Tibial nerve (tissue), 4 donors: ENCODE results near the gene CA5A. TPM values are rescaled to one million over a fixed set of nuclear protein-coding genes. Genes with fewer than 3 reads are reported as not detected.

Experiments
- DNase-seq, 2 donors: peaks; one replicate each; pipeline ENCODE4 v3.0.0-alpha.2; 2019; ENCODE audit warnings: low spot score in 2 of 2
- H3K27ac ChIP-seq, 4 donors: fragments of 200-600 bp; sonication (generic) in 3 of 4; one replicate each; pipeline ENCODE4 v1.5.1; 2017 to 2019; ENCODE audit warnings: mild to moderate bottlenecking in 1 of 4
- H3K27me3 ChIP-seq, 2 donors: fragments of 200-600 bp; sonication (generic) in 1 of 2; one replicate each; pipeline versions ENCODE4 v1.5.1 to v1.6.0; 2017 to 2019
- H3K36me3 ChIP-seq, 3 donors: fragments of 200-600 bp; sonication (generic); one replicate each; pipeline ENCODE4 v1.5.1; 2018 to 2019
- H3K4me1 ChIP-seq, 4 donors: fragments of 200-600 bp; sonication (generic) in 3 of 4; one replicate each; pipeline ENCODE4 v1.5.1; 2017 to 2019
- H3K4me3 ChIP-seq, 4 donors: fragments of 200-600 bp; sonication (generic) in 3 of 4; one replicate each; pipeline ENCODE4 v1.5.1; 2017 to 2019; ENCODE audit warnings: mild to moderate bottlenecking in 1 of 4, moderate library complexity in 1 of 4
- H3K9me3 ChIP-seq, 4 donors: fragments of 200-600 bp; sonication (generic) in 3 of 4; one replicate each; pipeline ENCODE4 v1.5.1; 2017 to 2019
- EP300 ChIP-seq, 2 donors: sonication (generic); formaldehyde crosslinking; IDR thresholded peaks; one replicate each; pipeline ENCODE4 v1.6.1; 2017; ENCODE audit warnings: antibody characterized with exemption in 2 of 2, mild to moderate bottlenecking in 1 of 2
- POLR2A ChIP-seq, 2 donors: fragments of 450-650 bp; IDR thresholded peaks; one replicate each; pipeline ENCODE4 v1.6.1; 2017; ENCODE audit warnings: antibody characterized with exemption in 2 of 2, mild to moderate bottlenecking in 2 of 2, moderate library complexity in 2 of 2
- WGBS, 2 donors: methylation state at CpG; one replicate each; pipeline ENCODE4 v1.1.5; 2018; 5-methylcytosine and 5-hydroxymethylcytosine counted together
- total RNA-seq, 4 donors: library from RNA; depleted of rRNA; stranded (reverse); fragments of >200 nt; gene quantifications; one replicate each; pipeline ENCODE4 v1.1.0, GENCODE V29; 2016
- TF ChIP-seq, protein P1 (sequence below), 5 experiments: fragments of 200-600 bp in 3 of 5; fragments of 450-650 bp in 2 of 5; sonication (generic) in 3 of 5; IDR thresholded peaks; one replicate each; pipeline ENCODE4 v1.5.1; 2016 to 2019; ENCODE audit warnings: antibody characterized with exemption in 5 of 5, mild to moderate bottlenecking in 3 of 5, moderate library complexity in 2 of 5

CA5A gene
- total RNA-seq, 4 donors from 2014 or later = not detected

DNA sequence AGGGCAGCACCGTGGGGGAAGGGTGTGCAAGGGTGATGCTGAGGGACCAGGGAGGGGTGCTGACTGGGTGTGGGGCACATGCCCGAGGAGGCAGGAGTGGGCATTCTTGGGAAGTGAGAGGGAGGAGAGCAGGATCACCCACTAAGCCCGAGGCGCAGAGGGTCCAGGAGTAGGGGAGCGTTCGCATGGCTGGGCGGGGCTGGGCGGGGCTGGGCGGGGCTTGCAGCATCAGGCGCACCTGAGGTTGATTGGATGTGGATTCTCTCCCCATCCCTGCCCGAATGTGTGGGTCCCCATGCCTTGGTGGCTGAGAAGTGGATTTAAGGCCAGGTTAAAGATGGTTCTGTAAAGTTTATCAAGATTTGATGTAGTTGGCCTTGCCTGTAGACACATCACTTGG, 29.1 kb upstream of the CA5A start:
- no peak for DNase-seq
- no peak overlapping the region for H3K4me3 ChIP-seq
- H3K9me3 ChIP-seq = no peaks in the 10 kb centered on the region
- no peaks in the 10 kb centered on the region for H3K27me3 ChIP-seq
- H3K27ac ChIP-seq = peak overlapping the region; percentile 21 to 87 (median 62)
- no peaks in the 10 kb centered on the region for H3K36me3 ChIP-seq
- peaks cover 0 to 50% (median 18%) of the 10 kb centered on the region in 4 donors for H3K4me1 ChIP-seq
- TF ChIP-seq POLR2A (IDR thresholded peaks at IDR 0.05) (no peak), EP300 (IDR thresholded peaks at IDR 0.05) (no peak)
- TF ChIP-seq, protein P1, sequence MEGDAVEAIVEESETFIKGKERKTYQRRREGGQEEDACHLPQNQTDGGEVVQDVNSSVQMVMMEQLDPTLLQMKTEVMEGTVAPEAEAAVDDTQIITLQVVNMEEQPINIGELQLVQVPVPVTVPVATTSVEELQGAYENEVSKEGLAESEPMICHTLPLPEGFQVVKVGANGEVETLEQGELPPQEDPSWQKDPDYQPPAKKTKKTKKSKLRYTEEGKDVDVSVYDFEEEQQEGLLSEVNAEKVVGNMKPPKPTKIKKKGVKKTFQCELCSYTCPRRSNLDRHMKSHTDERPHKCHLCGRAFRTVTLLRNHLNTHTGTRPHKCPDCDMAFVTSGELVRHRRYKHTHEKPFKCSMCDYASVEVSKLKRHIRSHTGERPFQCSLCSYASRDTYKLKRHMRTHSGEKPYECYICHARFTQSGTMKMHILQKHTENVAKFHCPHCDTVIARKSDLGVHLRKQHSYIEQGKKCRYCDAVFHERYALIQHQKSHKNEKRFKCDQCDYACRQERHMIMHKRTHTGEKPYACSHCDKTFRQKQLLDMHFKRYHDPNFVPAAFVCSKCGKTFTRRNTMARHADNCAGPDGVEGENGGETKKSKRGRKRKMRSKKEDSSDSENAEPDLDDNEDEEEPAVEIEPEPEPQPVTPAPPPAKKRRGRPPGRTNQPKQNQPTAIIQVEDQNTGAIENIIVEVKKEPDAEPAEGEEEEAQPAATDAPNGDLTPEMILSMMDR (IDR thresholded peaks at IDR 0.05) = no peak
- 70 to 79% methylated on average over 11 of the region's 11 CpGs for WGBS, 2 donors

- Histone ChIP-seq H3K4me3 (no peak overlapping the region), H3K36me3 (no peaks in the 10 kb centered on the region), H3K27me3 (no peaks in the 10 kb centered on the region), H3K9me3 (no peaks in the 10 kb centered on the region), H3K4me1 (peaks cover 0 to 50% (median 18%) of the 10 kb centered on the region in 4 donors), H3K27ac (peak overlapping the region in 1 of 4 donors; percentile 85)
- TF ChIP-seq EP300 (IDR thresholded peaks at IDR 0.05) (no peak), POLR2A (IDR thresholded peaks at IDR 0.05) (no peak)
- TF ChIP-seq, protein P1 (IDR thresholded peaks at IDR 0.05) = no peak
- WGBS, 2 donors = 79 to 86% methylated on average over 19 of the region's 19 CpGs
- no peak for DNase-seq
Measured at GRCh38 chr16:87964049-87964659, 27.8 kb upstream of the CA5A start.

DNA sequence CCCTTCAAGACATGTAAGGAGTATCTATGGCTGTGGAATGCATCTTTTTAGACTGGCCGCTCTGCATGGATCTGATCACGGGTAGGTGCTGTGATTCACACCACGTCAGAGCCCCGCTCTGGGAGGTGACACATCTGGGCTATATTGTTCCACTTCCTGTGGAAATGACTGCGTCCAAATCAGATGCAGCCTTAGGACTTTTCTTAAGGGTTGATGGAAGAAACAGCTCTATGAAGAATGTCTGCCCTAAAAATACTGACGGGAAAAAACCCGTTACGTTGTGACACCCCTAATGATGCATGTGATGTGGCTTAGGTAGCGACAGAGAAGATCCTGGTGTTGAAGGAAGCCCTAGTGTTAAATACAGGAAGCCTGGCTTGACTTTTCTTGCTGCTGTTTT, 27.1 kb upstream of the CA5A start:
- Histone ChIP-seq H3K4me3 (no peak overlapping the region), H3K4me1 (peaks cover 0 to 46% (median 18%) of the 10 kb centered on the region in 4 donors), H3K9me3 (no peaks in the 10 kb centered on the region), H3K27me3 (no peaks in the 10 kb centered on the region), H3K27ac (peak overlapping the region in 2 of 4 donors; percentile 54 to 85), H3K36me3 (no peaks in the 10 kb centered on the region)
- TF ChIP-seq EP300 (IDR thresholded peaks at IDR 0.05) (peak in 1 of 2 donors; percentile 14), POLR2A (IDR thresholded peaks at IDR 0.05) (no peak)
- TF ChIP-seq, protein P1 (IDR thresholded peaks at IDR 0.05) = no peak
- DNase-seq = no peak
- WGBS, 2 donors = 76 to 83% methylated on average over 9 of the region's 9 CpGs

DNA sequence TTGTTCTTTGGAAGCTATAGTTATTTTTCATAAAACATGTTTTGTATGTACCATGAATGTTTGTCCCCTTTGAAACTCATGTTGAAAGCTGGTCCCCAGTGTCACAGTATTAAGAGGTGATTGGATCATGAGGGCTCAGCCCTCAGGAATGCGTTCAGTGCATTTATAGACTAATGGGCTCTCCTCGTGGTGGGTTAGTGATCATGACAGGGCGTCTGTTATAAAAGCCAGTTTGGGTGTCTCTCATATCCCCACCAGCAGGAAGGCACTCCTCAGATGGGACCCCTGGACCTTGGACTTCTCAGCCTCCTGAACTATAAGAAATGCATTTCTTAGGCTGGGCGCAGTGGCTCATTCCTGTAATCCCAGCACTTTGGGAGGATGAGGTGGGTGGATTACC, 25.3 kb upstream of the CA5A start:
- Histone ChIP-seq H3K4me1 (peaks cover 0 to 44% (median 17%) of the 10 kb centered on the region in 4 donors), H3K27ac (no peak overlapping the region), H3K9me3 (no peaks in the 10 kb centered on the region), H3K36me3 (peaks cover 0 to 11% (median 0%) of the 10 kb centered on the region in 3 donors), H3K4me3 (no peak overlapping the region), H3K27me3 (no peaks in the 10 kb centered on the region)
- DNase-seq = no peak
- TF ChIP-seq EP300 (IDR thresholded peaks at IDR 0.05) = no peak
- TF ChIP-seq, protein P1 (IDR thresholded peaks at IDR 0.05) = no peak
- TF ChIP-seq POLR2A (IDR thresholded peaks at IDR 0.05) = no peak
- 61 to 66% methylated on average over 4 of the region's 4 CpGs for WGBS, 2 donors

- H3K4me1 ChIP-seq = peaks cover 0 to 44% (median 16%) of the 10 kb centered on the region in 4 donors
- TF ChIP-seq, protein P1 (IDR thresholded peaks at IDR 0.05) = no peak
- TF ChIP-seq EP300 (IDR thresholded peaks at IDR 0.05) (no peak), POLR2A (IDR thresholded peaks at IDR 0.05) (no peak)
- no peaks in the 10 kb centered on the region for H3K9me3 ChIP-seq
- H3K4me3 ChIP-seq = no peak overlapping the region
- DNase-seq = no peak
- H3K36me3 ChIP-seq = peaks cover 0 to 11% (median 0%) of the 10 kb centered on the region in 3 donors
- H3K27me3 ChIP-seq = no peaks in the 10 kb centered on the region
- no peak overlapping the region for H3K27ac ChIP-seq
- 81 to 82% methylated on average over 8 of the region's 8 CpGs for WGBS, 2 donors
Measured at GRCh38 chr16:87960852-87961251, 24.5 kb upstream of the CA5A start.
